ENCODE results near the gene HEG1.

The HEG1 gene

DNA sequence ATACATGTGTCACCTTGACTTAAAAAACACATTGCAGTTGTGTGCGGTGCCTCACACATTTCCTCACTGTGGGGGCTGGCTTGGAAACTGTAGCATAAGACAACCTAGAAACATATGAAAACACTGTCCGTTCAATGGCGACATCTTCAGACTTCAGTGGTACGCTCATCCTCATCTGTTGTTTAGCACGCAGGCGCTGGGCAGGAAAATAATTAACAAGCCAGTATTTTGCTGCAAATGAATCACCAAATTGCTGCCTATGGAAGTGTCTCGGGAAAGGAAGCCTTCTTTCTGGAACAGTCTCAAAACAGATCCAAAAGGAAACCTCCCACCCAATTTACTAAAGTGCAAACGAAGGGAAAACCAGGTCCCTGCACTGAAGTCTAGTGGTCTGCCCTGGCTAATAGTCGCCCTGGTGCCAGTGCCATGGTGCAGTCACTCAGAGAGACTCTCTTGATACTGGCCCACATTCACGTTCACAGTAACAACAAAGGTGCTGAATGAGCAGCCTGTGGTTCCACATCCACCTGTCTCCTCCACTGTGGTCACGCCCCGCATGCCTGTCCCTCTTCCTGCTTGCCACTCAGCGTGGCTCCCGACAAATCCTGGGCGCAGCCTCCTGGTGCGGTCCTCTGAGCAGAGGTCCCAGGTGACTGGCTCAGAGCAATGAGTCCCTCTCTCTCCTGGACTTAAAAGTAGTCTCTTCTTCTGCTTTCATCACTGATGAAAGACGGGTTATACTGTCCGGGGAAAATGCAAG is 85.7 kb downstream of the HEG1 start:
- peaks cover 8% of the 10 kb centered on the region for H3K36me3 ChIP-seq (ENCODE audit: control insufficient read depth, insufficient read depth, low read length)
- no peak overlapping the region for H3K4me3 ChIP-seq (replicated peaks; ENCODE audit: low read depth, low read length)
- TF ChIP-seq, protein P1, sequence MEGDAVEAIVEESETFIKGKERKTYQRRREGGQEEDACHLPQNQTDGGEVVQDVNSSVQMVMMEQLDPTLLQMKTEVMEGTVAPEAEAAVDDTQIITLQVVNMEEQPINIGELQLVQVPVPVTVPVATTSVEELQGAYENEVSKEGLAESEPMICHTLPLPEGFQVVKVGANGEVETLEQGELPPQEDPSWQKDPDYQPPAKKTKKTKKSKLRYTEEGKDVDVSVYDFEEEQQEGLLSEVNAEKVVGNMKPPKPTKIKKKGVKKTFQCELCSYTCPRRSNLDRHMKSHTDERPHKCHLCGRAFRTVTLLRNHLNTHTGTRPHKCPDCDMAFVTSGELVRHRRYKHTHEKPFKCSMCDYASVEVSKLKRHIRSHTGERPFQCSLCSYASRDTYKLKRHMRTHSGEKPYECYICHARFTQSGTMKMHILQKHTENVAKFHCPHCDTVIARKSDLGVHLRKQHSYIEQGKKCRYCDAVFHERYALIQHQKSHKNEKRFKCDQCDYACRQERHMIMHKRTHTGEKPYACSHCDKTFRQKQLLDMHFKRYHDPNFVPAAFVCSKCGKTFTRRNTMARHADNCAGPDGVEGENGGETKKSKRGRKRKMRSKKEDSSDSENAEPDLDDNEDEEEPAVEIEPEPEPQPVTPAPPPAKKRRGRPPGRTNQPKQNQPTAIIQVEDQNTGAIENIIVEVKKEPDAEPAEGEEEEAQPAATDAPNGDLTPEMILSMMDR (IDR thresholded peaks at IDR 0.05; ENCODE audit: insufficient read depth, low read length, poor library complexity, severe bottlenecking): no peak

DNA sequence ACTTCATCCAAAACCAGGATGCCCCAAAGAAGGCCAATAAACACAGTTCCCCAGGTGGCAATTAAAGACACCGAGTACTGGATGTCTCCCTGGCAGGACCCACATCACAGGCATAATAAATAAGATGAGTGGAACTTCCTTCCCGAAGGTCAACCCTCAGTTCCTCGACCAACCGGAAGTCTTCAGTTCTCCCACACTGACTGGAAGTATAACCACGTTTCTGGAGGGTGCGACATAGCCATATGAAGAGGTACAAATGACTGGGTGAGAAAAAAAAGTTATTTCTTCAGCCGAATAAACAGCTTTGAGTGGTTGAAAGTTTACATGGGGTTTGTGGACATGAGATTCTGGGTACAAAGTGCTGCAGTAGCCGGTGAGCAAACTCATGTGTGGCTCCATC is 86.6 kb downstream of the HEG1 start:
- no peaks in the 10 kb centered on the region for H3K27me3 ChIP-seq (replicated peaks; ENCODE audit: control insufficient read depth, insufficient read depth, low read length)
- TF ChIP-seq, protein P1 (IDR thresholded peaks at IDR 0.05; ENCODE audit: insufficient read depth, low read length, poor library complexity, severe bottlenecking): no peak
- H3K4me3 ChIP-seq (replicated peaks; ENCODE audit: low read depth, low read length): no peak overlapping the region
- no peak for DNase-seq (ENCODE audit: extremely low read depth, insufficient read length)
- peaks cover 8% of the 10 kb centered on the region for H3K36me3 ChIP-seq (ENCODE audit: control insufficient read depth, insufficient read depth, low read length)

More for the DNA sequence above, 85.7 kb downstream of the HEG1 start:
- DNase-seq (ENCODE audit: extremely low read depth, insufficient read length): no peak
- no peaks in the 10 kb centered on the region for H3K27me3 ChIP-seq (replicated peaks; ENCODE audit: control insufficient read depth, insufficient read depth, low read length)

DNA sequence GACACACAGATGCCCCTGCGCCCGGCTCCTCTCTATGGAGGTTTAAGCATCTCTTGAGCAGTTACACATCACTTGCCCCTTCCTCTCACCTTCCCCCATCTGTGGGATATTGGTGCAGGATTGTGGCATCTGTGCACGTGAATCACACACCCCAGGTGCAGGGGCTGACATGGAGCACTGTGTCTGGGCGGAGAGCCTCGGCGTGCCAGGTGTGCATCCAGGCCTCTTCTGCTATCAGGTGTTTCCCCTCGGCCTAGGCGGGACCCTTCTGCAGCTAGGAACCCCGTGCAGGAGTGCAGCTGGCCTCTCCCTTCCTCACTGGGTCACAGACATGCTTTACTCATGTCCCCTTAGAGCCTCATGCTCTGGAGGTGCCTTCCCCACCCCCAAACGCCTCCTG is 87.8 kb downstream of the HEG1 start:
- Histone ChIP-seq H3K4me3 (replicated peaks; ENCODE audit: low read depth, low read length) (no peak overlapping the region), H3K27me3 (replicated peaks; ENCODE audit: control insufficient read depth, insufficient read depth, low read length) (no peaks in the 10 kb centered on the region), H3K36me3 (ENCODE audit: control insufficient read depth, insufficient read depth, low read length) (peaks cover 8% of the 10 kb centered on the region)
- TF ChIP-seq, protein P1 (IDR thresholded peaks at IDR 0.05; ENCODE audit: insufficient read depth, low read length, poor library complexity, severe bottlenecking): no peak
- DNase-seq (ENCODE audit: extremely low read depth, insufficient read length): no peak

DNA sequence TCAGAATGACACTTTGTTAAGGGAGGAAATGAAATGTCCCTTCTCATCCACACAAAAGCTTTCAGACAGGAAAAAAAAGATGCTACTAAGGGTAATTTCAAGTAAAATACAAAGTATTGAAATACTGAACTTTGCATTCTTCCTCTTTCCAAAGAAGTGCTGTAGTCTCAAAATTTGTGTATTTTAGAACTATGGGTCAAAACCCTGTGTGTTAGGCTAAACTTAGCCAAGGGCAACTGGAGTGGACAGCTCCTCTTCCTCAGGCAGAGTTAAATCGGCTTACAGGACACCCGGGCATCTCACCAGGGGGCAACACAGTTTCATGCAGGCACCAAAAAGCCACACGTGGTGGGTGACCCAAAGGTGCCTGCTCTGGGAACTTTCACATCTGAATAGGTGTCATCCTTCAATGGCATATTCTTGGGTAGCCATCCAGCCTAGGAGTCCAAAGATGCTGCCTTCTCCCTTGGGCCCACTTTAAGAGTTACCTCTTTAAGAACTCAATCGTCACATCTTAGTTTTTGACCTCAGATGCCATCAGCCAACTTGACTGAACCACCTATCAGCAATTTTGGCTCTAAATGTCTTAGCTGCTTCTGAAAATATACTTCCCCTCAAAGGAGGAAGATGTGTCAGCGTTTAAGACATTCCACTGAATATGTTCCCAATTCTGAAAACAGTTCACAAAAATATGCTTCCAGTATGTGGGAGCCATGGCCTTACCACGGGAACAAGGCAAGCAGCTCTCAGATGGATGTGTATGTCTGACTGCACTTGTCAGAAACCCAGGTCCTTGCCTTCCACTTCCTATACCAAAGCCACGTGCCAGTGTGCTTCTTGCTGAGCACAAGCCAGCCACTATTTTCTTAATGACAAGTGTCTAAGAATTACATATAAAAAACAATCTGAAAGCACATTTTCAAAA is 89.0 kb downstream of the HEG1 start:
- Histone ChIP-seq H3K4me3 (replicated peaks; ENCODE audit: low read depth, low read length) (no peak overlapping the region), H3K36me3 (ENCODE audit: control insufficient read depth, insufficient read depth, low read length) (peaks cover 5% of the 10 kb centered on the region), H3K27me3 (replicated peaks; ENCODE audit: control insufficient read depth, insufficient read depth, low read length) (no peaks in the 10 kb centered on the region)
- TF ChIP-seq, protein P1 (IDR thresholded peaks at IDR 0.05; ENCODE audit: insufficient read depth, low read length, poor library complexity, severe bottlenecking): no peak
- DNase-seq (ENCODE audit: extremely low read depth, insufficient read length): no peak

DNA sequence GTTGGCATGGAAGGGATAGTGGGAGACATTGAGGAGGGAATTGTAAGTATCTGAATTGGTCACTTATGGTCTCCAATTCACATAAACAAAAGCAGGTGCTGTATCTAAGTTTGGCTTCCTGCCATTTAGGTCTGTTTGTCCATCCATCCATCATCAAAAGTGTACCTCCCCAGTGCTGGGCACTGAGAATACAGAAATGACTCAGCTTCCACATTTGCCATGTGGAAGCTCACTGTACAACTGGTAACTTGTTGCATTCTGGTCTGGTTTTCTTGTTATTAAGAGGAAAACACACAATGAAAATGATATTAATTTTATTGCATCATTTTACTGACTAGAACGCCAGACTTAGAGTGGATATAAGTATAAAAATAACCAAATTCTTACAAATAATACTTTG is 90.4 kb downstream of the HEG1 start:
- no peaks in the 10 kb centered on the region for H3K27me3 ChIP-seq (replicated peaks; ENCODE audit: control insufficient read depth, insufficient read depth, low read length)
- TF ChIP-seq, protein P1 (IDR thresholded peaks at IDR 0.05; ENCODE audit: insufficient read depth, low read length, poor library complexity, severe bottlenecking): no peak
- DNase-seq (ENCODE audit: extremely low read depth, insufficient read length): no peak
- no peak overlapping the region for H3K4me3 ChIP-seq (replicated peaks; ENCODE audit: low read depth, low read length)
- H3K36me3 ChIP-seq (ENCODE audit: control insufficient read depth, insufficient read depth, low read length): peaks cover 4% of the 10 kb centered on the region
